GM23248 (cell line): Measurements from ENCODE around the gene BBLN.

Experiments used
- EZH2 ChIP-seq: fragments of 200-600 bp; sonication (generic); IDR thresholded peaks from 2 replicates; pipeline ENCODE4 v1.6.1; 2018; ENCODE audit warnings: antibody characterized with exemption, mild to moderate bottlenecking; ENCODE audit not compliant: insufficient read depth, poor library complexity, severe bottlenecking
- EZH2phosphoT487 ChIP-seq: fragments of 200-600 bp; sonication (generic); IDR thresholded peaks from 2 replicates; pipeline ENCODE4 v1.6.1; 2018; ENCODE audit warnings: antibody characterized with exemption, moderate library complexity, mild to moderate bottlenecking, low read depth; ENCODE audit not compliant: insufficient read depth

DNA sequence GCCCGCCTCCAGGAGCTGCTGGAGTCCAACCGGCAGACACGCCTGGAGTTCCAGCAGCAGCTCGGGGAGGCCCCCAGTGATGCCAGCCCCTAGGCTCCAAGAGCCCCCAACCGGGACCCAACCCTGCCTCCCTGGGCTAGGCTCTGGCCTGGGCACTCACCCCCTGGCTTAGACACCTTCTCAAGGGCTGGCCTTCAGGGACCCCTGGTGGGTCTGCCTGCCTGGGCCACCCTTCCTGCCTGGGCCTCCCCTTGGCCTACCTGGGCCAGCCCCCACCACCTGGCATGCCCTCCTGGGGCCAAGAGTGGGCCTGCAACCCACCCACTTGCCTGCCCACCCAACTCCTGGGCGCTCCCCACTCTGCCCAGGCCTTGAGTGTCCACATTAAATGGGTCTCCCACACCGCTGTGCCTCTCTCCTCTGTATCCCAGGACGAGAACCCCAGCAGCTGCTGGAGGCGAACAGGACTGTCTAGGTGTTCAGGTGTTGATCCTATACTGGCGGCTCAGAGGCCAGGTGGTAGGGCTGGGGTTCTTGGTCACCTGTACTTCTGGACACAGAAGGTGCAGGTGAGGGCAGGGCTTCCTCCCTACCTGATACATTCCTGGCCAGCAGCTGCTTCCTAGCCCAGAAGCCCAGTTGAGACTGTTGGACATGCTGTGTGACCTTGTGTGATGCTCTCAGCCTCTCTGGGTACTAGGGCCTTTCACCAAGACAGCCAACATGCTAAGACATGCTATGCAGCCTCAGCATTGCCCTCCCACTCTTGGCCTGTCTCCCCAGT lies 3.6 kb downstream of the BBLN start:
- TF ChIP-seq EZH2 (no peak), EZH2phosphoT487 (no peak)
